NCI-H82 treated with DMSO at 0.1 percent for 48 hours (cell line): ENCODE results near the gene WDR93.
"Not testable (repeated sequence)": the region's sequence is repeated elsewhere in the genome, so short reads cannot be mapped to it uniquely, and the experiment has no call there.

Experiments
- DNase-seq: peaks from one replicate; lab custom pipeline; 2025; ENCODE audit not compliant: unreplicated experiment; lab: John Stamatoyannopoulos, UW

The WDR93 gene

GRCh38 chr15:89785774-89786140 is 95.1 kb downstream of the WDR93 start:
- no peak for DNase-seq

DNA sequence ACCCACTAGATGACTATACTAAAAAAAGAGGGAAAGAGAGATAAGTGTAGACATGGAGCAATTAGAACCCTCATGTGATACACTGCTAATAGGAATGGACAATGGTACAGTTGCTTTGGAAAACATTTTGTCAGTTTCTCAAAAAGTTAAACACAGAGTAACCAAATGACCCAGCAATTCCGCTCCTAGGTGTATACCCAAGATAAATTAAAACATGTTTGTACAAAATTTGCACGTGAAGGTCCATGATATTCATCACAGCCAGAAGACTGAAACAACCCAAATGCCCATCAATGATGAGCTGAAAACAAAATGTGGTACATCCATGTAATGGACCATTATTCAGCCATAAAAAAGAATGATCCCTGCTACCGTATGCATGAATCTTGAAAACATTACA is 97.3 kb downstream of the WDR93 start:
- no peak for DNase-seq

- DNase-seq, result not testable (repeated sequence)
These were observed 98.0 kb downstream of the WDR93 start for GRCh38 chr15:89788585-89788984.

DNA sequence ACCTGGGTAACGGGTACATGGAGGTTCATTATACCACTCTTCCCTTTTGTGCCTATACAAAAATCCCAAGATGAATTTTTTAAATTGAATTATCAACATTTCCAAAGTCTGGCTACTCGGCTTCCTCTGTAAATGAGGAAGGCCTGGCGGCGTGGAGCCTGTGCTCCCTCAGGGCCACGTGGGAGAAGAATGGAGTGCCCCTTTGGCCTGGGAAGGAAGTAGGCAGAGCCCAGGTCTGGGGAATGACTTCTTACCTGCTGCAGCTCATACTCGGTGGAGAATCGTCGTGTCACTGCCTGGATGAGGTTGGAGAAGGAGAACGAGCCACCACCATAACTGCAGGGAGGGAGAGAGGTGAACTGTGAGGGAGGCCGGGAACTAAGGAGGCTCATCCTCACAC is 99.6 kb downstream of the WDR93 start:
- DNase-seq, result no peak

GRCh38 chr15:89790661-89791060 is 100.0 kb downstream of the WDR93 start:
- no peak for DNase-seq

DNA sequence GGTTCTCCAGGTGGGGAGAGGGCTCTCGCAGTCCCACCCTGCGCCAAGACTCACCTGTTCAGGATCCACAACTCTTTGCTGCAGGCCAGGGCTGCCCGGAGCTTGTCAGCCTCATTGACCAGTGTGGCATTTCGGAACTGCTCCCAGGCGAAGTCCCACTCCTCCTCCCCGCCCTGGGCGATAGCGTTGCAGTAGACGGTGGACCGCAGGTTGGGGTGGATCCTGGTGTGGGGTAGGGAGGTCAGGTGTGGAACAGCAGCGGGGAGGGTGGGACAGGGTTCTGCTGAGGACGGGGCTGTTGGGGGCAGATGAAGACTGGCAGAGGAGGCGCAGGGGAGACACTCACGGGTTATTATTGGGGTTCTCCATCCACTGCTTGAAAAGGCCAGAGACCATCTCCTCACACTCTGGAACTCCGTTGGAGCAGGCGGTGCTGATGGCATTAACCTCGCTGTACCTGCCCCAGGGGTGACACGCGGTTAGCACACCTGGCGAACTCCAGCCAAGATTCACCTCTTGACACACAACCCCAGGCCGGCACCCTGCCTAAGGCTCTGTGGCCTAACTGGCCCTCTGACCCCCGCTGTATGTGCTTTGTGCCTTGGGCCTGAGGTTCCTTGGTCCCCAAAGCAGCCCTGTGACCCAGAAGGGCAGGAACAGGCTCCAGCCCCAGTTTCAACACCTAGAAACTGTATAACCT is 101.6 kb downstream of the WDR93 start:
- no peak for DNase-seq
